GM23338 (cell line): ENCODE measurements around the gene LRP1B. TPM values are rescaled to one million over a fixed set of nuclear protein-coding genes. Genes with fewer than 3 reads are reported as not detected.

ENCODE experiments used
- ATAC-seq: fragments of 200-7000 bp; cut with Tn5 transposase; 3 replicates; pipeline ENCODE4 v1.9.1; 2020
- DNase-seq: peaks from one replicate; pipeline ENCODE4 v3.0.0-alpha.2; 2015; ENCODE audit warnings: low spot score
- H2AFZ ChIP-seq: fragments of 200-600 bp; sonication (generic); 2 replicates; pipeline ENCODE4 v1.8.0; 2016; ENCODE audit warnings: antibody characterized with exemption, mild to moderate bottlenecking, moderate library complexity
- H3F3A ChIP-seq: fragments of 200-600 bp; sonication (generic); replicated peaks from 2 replicates; pipeline ENCODE4 v1.8.0; 2017; ENCODE audit warnings: antibody characterized with exemption, mixed run types, low read depth
- H3K27ac ChIP-seq: fragments of 200-600 bp; sonication (generic); 2 replicates; pipeline ENCODE4 v1.6.1; 2016; ENCODE audit warnings: low read depth
- H3K27me3 ChIP-seq: fragments of 200-600 bp; sonication (generic); 2 replicates; pipeline ENCODE4 v1.8.0; 2016; ENCODE audit warnings: mild to moderate bottlenecking, mixed run types, moderate library complexity; ENCODE audit not compliant: insufficient read depth
- H3K36me3 ChIP-seq: fragments of 200-600 bp; sonication (generic); 2 replicates; pipeline ENCODE4 v1.8.0; 2016; ENCODE audit warnings: mild to moderate bottlenecking; ENCODE audit not compliant: insufficient read depth
- H3K4me1 ChIP-seq: fragments of 200-600 bp; sonication (generic); 2 replicates; pipeline ENCODE4 v1.8.0; 2016; ENCODE audit warnings: mild to moderate bottlenecking, moderate library complexity; ENCODE audit not compliant: insufficient read depth
- H3K4me2 ChIP-seq: fragments of 200-600 bp; sonication (generic); 2 replicates; pipeline ENCODE4 v1.7.1; 2017; ENCODE audit warnings: mixed run types
- H3K4me3 ChIP-seq: fragments of 200-600 bp; sonication (generic); 2 replicates; pipeline ENCODE4 v1.6.1; 2016; ENCODE audit warnings: mixed run types
- H3K79me2 ChIP-seq: fragments of 200-600 bp; sonication (generic); replicated peaks from 2 replicates; pipeline ENCODE4 v1.8.0; 2017; ENCODE audit warnings: mild to moderate bottlenecking; ENCODE audit not compliant: insufficient read depth
- H3K9me2 ChIP-seq: fragments of 200-600 bp; sonication (generic); 2 replicates; pipeline ENCODE4 v1.8.0; 2017; ENCODE audit not compliant: insufficient read depth
- H4K20me1 ChIP-seq: fragments of 200-600 bp; sonication (generic); replicated peaks from 2 replicates; pipeline ENCODE4 v1.8.0; 2017; ENCODE audit warnings: mild to moderate bottlenecking; ENCODE audit not compliant: insufficient read depth
- H3K27ac Mint-ChIP-seq: 2 replicates; pipeline ENCODE4 v1.8.0; 2020; ENCODE audit warnings: inconsistent platforms, mild to moderate bottlenecking, moderate library complexity, mixed read lengths
- H3K27me3 Mint-ChIP-seq: 3 replicates; pipeline ENCODE4 v1.8.0; 2022; ENCODE audit warnings: low read depth, mild to moderate bottlenecking, moderate library complexity, mixed read lengths, inconsistent platforms; ENCODE audit not compliant: insufficient read depth, poor library complexity
- H3K36me3 Mint-ChIP-seq: 3 replicates; pipeline ENCODE4 v1.8.0; 2021; ENCODE audit warnings: low read depth, mild to moderate bottlenecking, inconsistent platforms, moderate library complexity, mixed read lengths
- H3K4me1 Mint-ChIP-seq: 3 replicates; pipeline ENCODE4 v1.8.0; 2020; ENCODE audit warnings: mild to moderate bottlenecking, inconsistent platforms, mixed read lengths
- H3K4me3 Mint-ChIP-seq: 3 replicates; pipeline ENCODE4 v1.8.0; 2021; ENCODE audit warnings: moderate library complexity, mild to moderate bottlenecking, inconsistent platforms, mixed read lengths
- H3K9me3 Mint-ChIP-seq: 3 replicates; pipeline ENCODE4 v1.8.0; 2020; ENCODE audit warnings: moderate library complexity, mild to moderate bottlenecking, inconsistent platforms, mixed read lengths
- CREB1 ChIP-seq: fragments of 250-450 bp; sonication (Bioruptor Pico); IDR thresholded peaks from 2 replicates; pipeline ENCODE4 v1.5.0; 2020; ENCODE audit warnings: low read depth, mild to moderate bottlenecking, moderate library complexity
- ETS1 ChIP-seq: IDR thresholded peaks from 2 replicates; pipeline ENCODE4 v1.6.1; 2016; ENCODE audit warnings: antibody characterized with exemption
- EZH2 ChIP-seq: fragments of 200-600 bp; sonication (generic); IDR thresholded peaks from one replicate; pipeline ENCODE4 v1.8.0; 2017; ENCODE audit warnings: antibody characterized with exemption, mild to moderate bottlenecking, low read depth; ENCODE audit not compliant: unreplicated experiment
- EZH2phosphoT487 ChIP-seq: fragments of 200-600 bp; sonication (generic); IDR thresholded peaks from one replicate; pipeline ENCODE4 v1.8.1; 2018; ENCODE audit warnings: antibody characterized with exemption; ENCODE audit not compliant: unreplicated experiment
- JUNB ChIP-seq: IDR thresholded peaks from one replicate; pipeline ENCODE4 v1.6.1; 2016; ENCODE audit warnings: antibody characterized with exemption; ENCODE audit not compliant: unreplicated experiment
- NANOG ChIP-seq: IDR thresholded peaks from 2 replicates; pipeline ENCODE4 v1.6.1; 2016; ENCODE audit warnings: antibody characterized with exemption, borderline replicate concordance
- POLR2AphosphoS5 ChIP-seq: IDR thresholded peaks from 2 replicates; pipeline ENCODE4 v1.6.1; 2016; ENCODE audit warnings: antibody characterized with exemption, low read depth
- STAT1 ChIP-seq: IDR thresholded peaks from one replicate; pipeline ENCODE4 v1.6.1; 2016; ENCODE audit warnings: antibody characterized with exemption; ENCODE audit not compliant: unreplicated experiment
- ZNF114 ChIP-seq: fragments of 250-450 bp; sonication (Bioruptor Pico); IDR thresholded peaks from 2 replicates; pipeline ENCODE4 v1.5.0; 2020; ENCODE audit warnings: mild to moderate bottlenecking, moderate library complexity
- ZNF331 ChIP-seq: fragments of 250-450 bp; sonication (Bioruptor Pico); IDR thresholded peaks from 2 replicates; pipeline ENCODE4 v1.5.0; 2020; ENCODE audit warnings: low read depth, mild to moderate bottlenecking, moderate library complexity
- polyA plus RNA-seq: library from polyadenylated mRNA; unstranded; fragments of >200 nt; fragmentation: Nextera tagmentation; extraction: Ambion mirVana; gene quantifications from 2 replicates; pipeline ENCODE4 v1.2.1, GENCODE V29; 2016
- total RNA-seq: library from RNA; depleted of rRNA; stranded (reverse); fragments of >200 nt; shearing (Covaris generic); gene quantifications from 2 replicates; pipeline ENCODE4 v1.2.3, GENCODE V29; 2014
- TF ChIP-seq, protein P1 (sequence below), 2 experiments: fragments of 200-600 bp in 1 of 2; sonication (generic) in 1 of 2; conservative IDR thresholded peaks; 2 replicates each; pipeline versions ENCODE4 v1.5.1 to v1.6.1; 2016 to 2017; ENCODE audit warnings: antibody characterized with exemption in 2 of 2, low read depth in 2 of 2, mild to moderate bottlenecking in 2 of 2, moderate library complexity in 1 of 2
- TF ChIP-seq, protein P2 (sequence below): IDR thresholded peaks from one replicate; pipeline ENCODE4 v1.6.1; 2018; ENCODE audit warnings: antibody characterized with exemption; ENCODE audit not compliant: unreplicated experiment

The LRP1B gene
- total and polyA plus RNA-seq, 2 experiments from 2014 or later: 0.15 to 0.97 TPM

DNA sequence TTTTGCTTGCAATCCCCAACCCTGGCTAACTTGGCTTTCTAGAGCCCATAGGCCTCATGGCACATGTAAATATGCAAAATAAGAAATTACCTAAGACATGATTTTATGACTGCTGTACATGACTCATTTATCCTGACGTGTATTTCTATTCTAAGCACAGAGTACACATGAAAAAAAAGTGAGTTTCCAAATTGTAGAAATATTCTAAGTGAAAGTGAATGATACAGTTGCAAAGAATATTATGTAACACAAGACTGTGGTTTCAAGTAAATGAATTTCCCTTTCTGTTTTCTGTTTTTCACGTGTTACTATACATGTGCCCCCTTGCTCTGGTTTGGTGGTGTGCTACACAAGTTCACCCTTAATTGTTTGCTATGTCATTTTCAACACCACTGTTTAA, 162.4 kb downstream of the LRP1B start:
- no peaks in the 10 kb centered on the region for H3K4me1 Mint-ChIP-seq
- Histone ChIP-seq H3K27ac (no peak overlapping the region), H2AFZ (no peak overlapping the region), H3F3A (no peaks in the 10 kb centered on the region), H4K20me1 (no peaks in the 10 kb centered on the region), H3K4me3 (no peak overlapping the region), H3K27me3 (no peaks in the 10 kb centered on the region), H3K4me1 (no peaks in the 10 kb centered on the region), H3K4me2 (no peak overlapping the region), H3K36me3 (no peaks in the 10 kb centered on the region), H3K9me2 (no peaks in the 10 kb centered on the region), H3K79me2 (no peaks in the 10 kb centered on the region)
- H3K27me3 Mint-ChIP-seq: no peaks in the 10 kb centered on the region
- no peak overlapping the region for H3K27ac Mint-ChIP-seq
- ATAC-seq: no peak
- TF ChIP-seq EZH2phosphoT487 (no peak), JUNB (no peak)
- no peaks in the 10 kb centered on the region for H3K9me3 Mint-ChIP-seq
- no peak overlapping the region for H3K4me3 Mint-ChIP-seq
- H3K36me3 Mint-ChIP-seq: no peaks in the 10 kb centered on the region
- no peak for DNase-seq

GRCh38 chr2:141967980-141968379, 162.8 kb downstream of the LRP1B start:
- no peaks in the 10 kb centered on the region for H3F3A ChIP-seq
- no peaks in the 10 kb centered on the region for H3K4me1 ChIP-seq
- no peaks in the 10 kb centered on the region for H3K9me2 ChIP-seq
- H3K9me3 Mint-ChIP-seq: no peaks in the 10 kb centered on the region
- TF ChIP-seq STAT1: no peak
- TF ChIP-seq ZNF114 (CRISPR knock-in tag): no peak
- no peak for TF ChIP-seq ZNF331 (CRISPR knock-in tag)
- no peak for TF ChIP-seq NANOG
- no peaks in the 10 kb centered on the region for H4K20me1 ChIP-seq
- no peaks in the 10 kb centered on the region for H3K36me3 Mint-ChIP-seq
- ATAC-seq (no peak), DNase-seq (no peak)
- H3K4me3 Mint-ChIP-seq: no peak overlapping the region
- no peaks in the 10 kb centered on the region for H3K36me3 ChIP-seq
- no peak overlapping the region for H3K4me2 ChIP-seq
- no peak overlapping the region for H3K27ac Mint-ChIP-seq
- H3K27ac ChIP-seq: no peak overlapping the region
- H3K27me3 ChIP-seq: no peaks in the 10 kb centered on the region
- H3K79me2 ChIP-seq: no peaks in the 10 kb centered on the region
- no peaks in the 10 kb centered on the region for H3K4me1 Mint-ChIP-seq
- no peak overlapping the region for H2AFZ ChIP-seq
- no peaks in the 10 kb centered on the region for H3K27me3 Mint-ChIP-seq
- H3K4me3 ChIP-seq: no peak overlapping the region

DNA sequence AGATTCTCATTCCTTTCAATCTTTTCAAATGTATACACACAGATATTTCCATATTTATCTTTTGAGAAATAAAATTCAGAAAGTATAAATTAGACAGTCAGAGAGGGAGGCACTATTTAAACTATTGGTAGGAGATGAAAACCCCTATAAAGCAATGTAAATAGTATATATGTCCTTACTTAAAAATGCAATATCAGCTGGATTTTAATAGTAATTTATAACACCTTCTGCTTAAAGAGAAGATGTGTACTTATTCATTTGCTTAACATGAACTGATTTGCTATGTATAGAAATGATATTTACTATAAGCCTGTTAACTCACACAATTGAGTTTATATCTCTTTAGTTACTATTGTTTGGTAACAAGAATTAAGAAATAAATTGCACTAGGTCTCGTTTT, 163.3 kb downstream of the LRP1B start:
- Histone ChIP-seq H2AFZ (no peak overlapping the region), H3K4me1 (no peaks in the 10 kb centered on the region), H3K79me2 (no peaks in the 10 kb centered on the region), H3F3A (no peaks in the 10 kb centered on the region), H3K36me3 (no peaks in the 10 kb centered on the region), H3K27ac (no peak overlapping the region), H3K4me2 (no peak overlapping the region), H4K20me1 (no peaks in the 10 kb centered on the region), H3K27me3 (no peaks in the 10 kb centered on the region), H3K9me2 (no peaks in the 10 kb centered on the region), H3K4me3 (no peak overlapping the region)
- H3K4me1 Mint-ChIP-seq: no peaks in the 10 kb centered on the region
- no peak for ATAC-seq
- no peak overlapping the region for H3K4me3 Mint-ChIP-seq
- H3K27ac Mint-ChIP-seq: no peak overlapping the region
- H3K9me3 Mint-ChIP-seq: no peaks in the 10 kb centered on the region
- H3K27me3 Mint-ChIP-seq: no peaks in the 10 kb centered on the region
- DNase-seq: no peak
- H3K36me3 Mint-ChIP-seq: no peaks in the 10 kb centered on the region
- TF ChIP-seq, protein P1, sequence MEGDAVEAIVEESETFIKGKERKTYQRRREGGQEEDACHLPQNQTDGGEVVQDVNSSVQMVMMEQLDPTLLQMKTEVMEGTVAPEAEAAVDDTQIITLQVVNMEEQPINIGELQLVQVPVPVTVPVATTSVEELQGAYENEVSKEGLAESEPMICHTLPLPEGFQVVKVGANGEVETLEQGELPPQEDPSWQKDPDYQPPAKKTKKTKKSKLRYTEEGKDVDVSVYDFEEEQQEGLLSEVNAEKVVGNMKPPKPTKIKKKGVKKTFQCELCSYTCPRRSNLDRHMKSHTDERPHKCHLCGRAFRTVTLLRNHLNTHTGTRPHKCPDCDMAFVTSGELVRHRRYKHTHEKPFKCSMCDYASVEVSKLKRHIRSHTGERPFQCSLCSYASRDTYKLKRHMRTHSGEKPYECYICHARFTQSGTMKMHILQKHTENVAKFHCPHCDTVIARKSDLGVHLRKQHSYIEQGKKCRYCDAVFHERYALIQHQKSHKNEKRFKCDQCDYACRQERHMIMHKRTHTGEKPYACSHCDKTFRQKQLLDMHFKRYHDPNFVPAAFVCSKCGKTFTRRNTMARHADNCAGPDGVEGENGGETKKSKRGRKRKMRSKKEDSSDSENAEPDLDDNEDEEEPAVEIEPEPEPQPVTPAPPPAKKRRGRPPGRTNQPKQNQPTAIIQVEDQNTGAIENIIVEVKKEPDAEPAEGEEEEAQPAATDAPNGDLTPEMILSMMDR (conservative IDR thresholded peaks at IDR 0.05; ENCODE audit: low read depth in 2 of 2): no peak
- no peak for TF ChIP-seq POLR2AphosphoS5
- TF ChIP-seq EZH2: no peak
- no peak for TF ChIP-seq CREB1 (CRISPR knock-in tag)
- TF ChIP-seq NANOG: no peak
- no peak for TF ChIP-seq EZH2phosphoT487
- TF ChIP-seq, protein P2, sequence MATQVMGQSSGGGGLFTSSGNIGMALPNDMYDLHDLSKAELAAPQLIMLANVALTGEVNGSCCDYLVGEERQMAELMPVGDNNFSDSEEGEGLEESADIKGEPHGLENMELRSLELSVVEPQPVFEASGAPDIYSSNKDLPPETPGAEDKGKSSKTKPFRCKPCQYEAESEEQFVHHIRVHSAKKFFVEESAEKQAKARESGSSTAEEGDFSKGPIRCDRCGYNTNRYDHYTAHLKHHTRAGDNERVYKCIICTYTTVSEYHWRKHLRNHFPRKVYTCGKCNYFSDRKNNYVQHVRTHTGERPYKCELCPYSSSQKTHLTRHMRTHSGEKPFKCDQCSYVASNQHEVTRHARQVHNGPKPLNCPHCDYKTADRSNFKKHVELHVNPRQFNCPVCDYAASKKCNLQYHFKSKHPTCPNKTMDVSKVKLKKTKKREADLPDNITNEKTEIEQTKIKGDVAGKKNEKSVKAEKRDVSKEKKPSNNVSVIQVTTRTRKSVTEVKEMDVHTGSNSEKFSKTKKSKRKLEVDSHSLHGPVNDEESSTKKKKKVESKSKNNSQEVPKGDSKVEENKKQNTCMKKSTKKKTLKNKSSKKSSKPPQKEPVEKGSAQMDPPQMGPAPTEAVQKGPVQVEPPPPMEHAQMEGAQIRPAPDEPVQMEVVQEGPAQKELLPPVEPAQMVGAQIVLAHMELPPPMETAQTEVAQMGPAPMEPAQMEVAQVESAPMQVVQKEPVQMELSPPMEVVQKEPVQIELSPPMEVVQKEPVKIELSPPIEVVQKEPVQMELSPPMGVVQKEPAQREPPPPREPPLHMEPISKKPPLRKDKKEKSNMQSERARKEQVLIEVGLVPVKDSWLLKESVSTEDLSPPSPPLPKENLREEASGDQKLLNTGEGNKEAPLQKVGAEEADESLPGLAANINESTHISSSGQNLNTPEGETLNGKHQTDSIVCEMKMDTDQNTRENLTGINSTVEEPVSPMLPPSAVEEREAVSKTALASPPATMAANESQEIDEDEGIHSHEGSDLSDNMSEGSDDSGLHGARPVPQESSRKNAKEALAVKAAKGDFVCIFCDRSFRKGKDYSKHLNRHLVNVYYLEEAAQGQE: no peak
- TF ChIP-seq STAT1: no peak
- no peak for TF ChIP-seq ETS1
- no peak for TF ChIP-seq ZNF114 (CRISPR knock-in tag)
- TF ChIP-seq JUNB: no peak
- TF ChIP-seq ZNF331 (CRISPR knock-in tag): no peak
